MV-4-11 (cell line): ENCODE results near the gene KCNAB2.

Experiments used
- DNase-seq: peaks from one replicate; lab custom pipeline; 2025; lab: John Stamatoyannopoulos, UW

KCNAB2 gene

GRCh38 chr1:6150006-6150938, 104.6 kb downstream of the KCNAB2 start:
- no peak for DNase-seq
